HT-29 (cell line): ENCODE results near the gene DPP4. TPM values are rescaled to one million over a fixed set of nuclear protein-coding genes. Genes with fewer than 3 reads are reported as not detected.

Experiments used
- DNase-seq: peaks from one replicate; pipeline ENCODE4 v3.0.0-alpha.2; 2015; ENCODE audit warnings: low spot score
- total RNA-seq: library from RNA; depleted of rRNA; stranded (reverse); fragments of >200 nt; shearing (Covaris generic); gene quantifications from 2 replicates; pipeline ENCODE4 v1.2.3, GENCODE V29; 2014

DPP4 gene
- total RNA-seq, 1 experiment from 2014 or later = 19.0 TPM

GRCh38 chr2:162085090-162085891 is 11.3 kb upstream of the DPP4 start:
- DNase-seq = no peak

GRCh38 chr2:162084536-162084935 is 10.5 kb upstream of the DPP4 start:
- no peak for DNase-seq

- DNase-seq = no peak
Measured at GRCh38 chr2:162082681-162083080, 8.7 kb upstream of the DPP4 start.

- DNase-seq = no peak
Measured at GRCh38 chr2:162082036-162082435, 8.0 kb upstream of the DPP4 start.

DNA sequence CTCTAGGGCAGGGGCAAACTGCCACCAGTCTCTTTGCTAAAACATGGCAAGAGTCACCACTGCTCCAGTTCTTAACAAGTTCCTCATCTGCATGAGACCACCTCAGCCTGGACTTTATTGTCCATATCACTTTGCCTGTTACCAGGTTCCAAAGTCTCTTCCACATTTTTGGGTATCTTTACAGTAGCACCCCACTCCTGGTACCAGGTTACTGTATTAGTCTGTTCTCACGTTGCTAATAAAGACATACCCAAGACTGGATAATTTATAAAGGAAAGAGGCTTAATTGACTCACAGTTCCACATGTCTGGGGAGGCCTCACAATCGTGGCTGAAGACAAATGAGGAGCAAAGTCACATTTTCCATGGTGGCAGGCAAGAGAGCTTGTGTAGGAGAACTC is 5.5 kb upstream of the DPP4 start:
- DNase-seq = no peak

DNA sequence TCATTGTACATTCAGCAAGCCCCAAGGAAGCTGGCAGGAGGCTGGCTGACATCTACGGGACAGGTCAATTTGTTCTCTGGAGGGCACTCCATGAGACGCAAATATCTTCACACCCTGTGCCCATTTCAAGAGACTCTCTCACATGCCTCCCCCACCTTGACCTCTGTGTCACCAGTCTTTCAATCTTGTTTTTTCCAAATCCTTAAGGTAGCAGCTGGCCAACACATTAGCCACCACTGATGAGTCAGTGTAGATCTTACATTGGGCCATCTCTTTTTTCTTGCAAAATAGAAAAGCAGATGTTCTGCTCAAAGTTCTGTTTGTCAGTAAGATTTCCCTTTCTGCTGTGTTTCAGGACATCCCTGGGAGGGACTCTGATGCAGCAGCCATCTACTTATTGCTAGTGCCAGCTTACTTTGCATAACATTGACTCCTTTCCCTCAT is 1.7 kb upstream of the DPP4 start:
- no peak for DNase-seq

DNA sequence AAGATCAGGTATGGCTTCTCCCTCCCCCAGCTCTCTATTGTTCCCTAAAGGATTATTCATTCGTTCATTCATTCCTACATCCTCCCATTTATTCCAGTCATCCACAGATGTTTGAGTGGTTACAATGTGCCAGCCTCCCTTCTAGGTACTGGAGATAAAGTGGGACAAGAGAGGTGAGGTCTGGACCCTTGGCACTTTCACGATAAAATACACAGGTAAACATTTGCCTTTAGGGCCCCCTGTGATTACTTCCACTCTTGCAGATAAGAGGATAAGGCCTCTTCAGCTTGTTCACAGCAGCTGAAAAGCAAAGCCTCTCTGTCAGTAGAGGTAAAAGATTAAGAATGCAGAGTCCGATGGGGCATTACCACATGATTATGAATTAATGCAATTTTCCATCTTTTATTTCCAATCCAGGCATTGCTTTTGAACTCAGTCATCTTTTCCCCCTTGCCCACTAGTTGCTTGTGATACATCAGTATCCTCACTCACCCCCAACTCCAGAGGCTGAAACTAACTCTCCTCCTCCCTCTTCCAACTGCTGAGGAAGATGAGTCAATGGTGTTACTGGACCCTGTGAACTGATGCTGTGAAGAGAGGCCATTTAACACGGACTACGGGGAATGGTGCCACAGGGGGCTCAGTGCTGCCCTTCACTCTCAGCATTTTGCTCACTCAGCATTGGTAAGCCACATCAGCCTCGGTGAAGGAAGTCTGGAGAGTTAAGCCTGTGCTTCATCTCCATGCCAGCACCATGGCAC is 1.1 kb upstream of the DPP4 start:
- no peak for DNase-seq

- peak; percentile 30 for DNase-seq
Measured at GRCh38 chr2:162074632-162074895, 549 bp upstream of the DPP4 start.

- peak; percentile 33 for DNase-seq
Measured at GRCh38 chr2:162072976-162073887, 783 bp downstream of the DPP4 start.

- no peak for DNase-seq
Measured at GRCh38 chr2:162072181-162072702, 1.8 kb downstream of the DPP4 start.

- DNase-seq = no peak
Measured at GRCh38 chr2:162071001-162071400, 3.0 kb downstream of the DPP4 start.

- DNase-seq = no peak
Measured at GRCh38 chr2:162070228-162070936, 3.6 kb downstream of the DPP4 start.

DNA sequence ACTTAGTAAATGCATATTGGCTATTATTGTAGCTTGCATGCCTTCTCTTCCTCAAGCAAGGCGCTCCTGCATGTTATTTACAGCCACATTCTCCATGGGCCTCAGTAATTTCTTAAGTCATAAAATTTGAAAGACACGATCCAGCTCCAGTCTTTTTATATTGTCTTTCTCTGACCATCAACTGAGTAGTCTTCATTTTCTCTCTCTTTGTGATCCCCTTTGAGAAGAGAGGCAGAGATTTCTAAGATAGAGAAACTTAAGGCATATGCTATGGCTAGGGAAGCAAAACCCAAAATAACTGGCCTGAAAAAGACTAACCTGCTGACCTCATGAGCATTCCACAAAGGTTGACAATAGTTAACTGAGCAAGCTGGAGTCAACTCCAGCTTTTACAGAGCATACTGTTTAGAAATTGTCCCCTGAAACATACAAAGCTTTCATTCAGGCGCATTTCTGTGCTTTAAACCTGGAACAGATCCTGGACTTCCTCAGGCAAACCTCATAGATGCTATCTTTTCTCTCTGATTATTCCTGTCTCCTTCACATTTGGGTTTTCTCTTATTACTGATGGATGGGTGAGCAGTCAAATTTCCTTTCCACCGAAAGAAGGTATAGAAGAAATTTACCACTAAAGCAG is 4.6 kb downstream of the DPP4 start:
- DNase-seq = no peak

- peak; percentile 53 for DNase-seq
Measured at GRCh38 chr2:162067596-162067995, 6.4 kb downstream of the DPP4 start.

- peak; percentile 41 for DNase-seq
Measured at GRCh38 chr2:162065767-162066166, 8.2 kb downstream of the DPP4 start.

DNA sequence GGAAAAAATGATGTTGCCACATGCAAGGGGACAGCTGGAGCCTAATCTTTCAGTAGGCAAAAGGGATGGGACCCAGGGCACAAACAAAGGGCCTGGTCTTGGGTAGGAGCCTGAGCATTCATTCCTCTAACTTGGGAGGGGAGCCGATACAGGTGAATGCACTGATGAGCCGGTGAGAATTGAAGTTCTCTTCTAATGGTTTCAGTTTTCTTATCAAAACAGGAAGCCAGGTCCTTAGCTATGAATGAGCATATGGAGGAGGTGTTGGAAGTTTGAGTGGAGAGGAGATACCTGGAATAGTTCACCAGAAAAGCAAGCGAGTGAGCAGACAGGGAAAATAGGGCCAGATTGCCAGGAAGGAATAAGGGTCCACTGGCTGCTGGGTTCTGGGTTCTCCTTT is 10.1 kb downstream of the DPP4 start:
- DNase-seq = no peak

- DNase-seq = no peak
Measured at GRCh38 chr2:162063281-162063680, 10.7 kb downstream of the DPP4 start.

GRCh38 chr2:162062559-162062958 is 11.5 kb downstream of the DPP4 start:
- no peak for DNase-seq

DNA sequence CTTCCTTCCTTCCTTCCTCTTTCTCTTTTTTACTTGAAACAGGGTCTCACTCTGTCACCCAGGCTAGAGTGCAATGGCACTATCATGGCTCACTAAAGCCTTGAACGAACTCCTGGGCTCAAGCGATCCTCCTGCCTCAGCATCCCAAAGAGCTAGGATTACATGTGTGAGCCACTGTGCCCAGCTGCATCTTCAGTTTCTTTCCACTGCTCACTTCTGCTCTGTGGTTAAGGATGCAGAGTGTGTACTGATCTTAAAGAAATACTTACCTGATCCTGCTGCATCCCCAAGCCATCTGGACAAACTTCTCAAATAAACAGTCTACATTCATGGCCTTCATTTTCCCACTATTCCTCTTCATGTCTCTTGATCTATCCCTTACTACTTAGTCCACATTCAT is 13.0 kb downstream of the DPP4 start:
- DNase-seq = no peak

GRCh38 chr2:162060532-162060931 is 13.5 kb downstream of the DPP4 start:
- DNase-seq = no peak
